MM.1S (cell line): Measurements from ENCODE around the gene BCL11B.

Experiments used
- DNase-seq: peaks from one replicate; pipeline ENCODE4 v3.0.0-alpha.2; 2015
- H2AFZ ChIP-seq: fragments of 300-600 bp; sonication (generic); 2 replicates; pipeline ENCODE4 v1.6.0; 2016; ENCODE audit warnings: antibody characterized with exemption, low read length
- H3F3A ChIP-seq: fragments of 300-600 bp; sonication (generic); 2 replicates; pipeline ENCODE4 v1.6.1; 2016; ENCODE audit warnings: mild to moderate bottlenecking, antibody characterized with exemption, low read length, moderate library complexity, mixed read lengths; ENCODE audit not compliant: insufficient read depth
- H3K27ac ChIP-seq: fragments of 300-600 bp; sonication (generic); 2 replicates; pipeline ENCODE4 v1.5.1; 2016; ENCODE audit warnings: mild to moderate bottlenecking, low read length
- H3K27me3 ChIP-seq: fragments of 300-600 bp; sonication (generic); replicated peaks from 2 replicates; pipeline ENCODE4 v1.6.0; 2016; ENCODE audit warnings: low read length; ENCODE audit not compliant: insufficient read depth
- H3K36me3 ChIP-seq: fragments of 300-600 bp; sonication (generic); replicated peaks from 2 replicates; pipeline ENCODE4 v1.6.1; 2016; ENCODE audit warnings: mild to moderate bottlenecking, low read length, mixed read lengths; ENCODE audit not compliant: insufficient read depth
- H3K4me1 ChIP-seq: fragments of 300-600 bp; sonication (generic); 2 replicates; pipeline ENCODE4 v1.6.1; 2016; ENCODE audit warnings: low read length, mixed read lengths
- H3K4me2 ChIP-seq: fragments of 300-600 bp; sonication (generic); 2 replicates; pipeline ENCODE4 v1.6.0; 2016; ENCODE audit warnings: low read depth, low read length
- H3K4me3 ChIP-seq: fragments of 300-600 bp; sonication (generic); 2 replicates; pipeline ENCODE4 v1.5.1; 2016; ENCODE audit warnings: low read length, mixed read lengths
- H3K79me2 ChIP-seq: fragments of 300-600 bp; sonication (generic); 2 replicates; pipeline ENCODE4 v1.6.1; 2016; ENCODE audit warnings: mixed run types, low read length, mixed read lengths
- H3K9ac ChIP-seq: fragments of 300-600 bp; sonication (generic); 2 replicates; pipeline ENCODE4 v1.6.1; 2016; ENCODE audit warnings: low read length, mixed read lengths
- H3K9me2 ChIP-seq: fragments of 300-600 bp; sonication (generic); replicated peaks from 2 replicates; pipeline ENCODE4 v1.6.1; 2016; ENCODE audit warnings: mild to moderate bottlenecking, low read length, mixed read lengths; ENCODE audit not compliant: insufficient read depth
- H3K9me3 ChIP-seq: fragments of 300-600 bp; sonication (generic); replicated peaks from 2 replicates; pipeline ENCODE4 v1.6.1; 2016; ENCODE audit warnings: mild to moderate bottlenecking, low read length, mixed read lengths; ENCODE audit not compliant: insufficient read depth
- H4K20me1 ChIP-seq: fragments of 300-600 bp; sonication (generic); 2 replicates; pipeline ENCODE4 v1.6.1; 2016; ENCODE audit warnings: mild to moderate bottlenecking, low read length, moderate library complexity, mixed read lengths; ENCODE audit not compliant: insufficient read depth
- EZH2 ChIP-seq: fragments of 300-600 bp; sonication (generic); optimal IDR thresholded peaks from 2 replicates; pipeline ENCODE3; 2017; ENCODE audit warnings: low read depth, mild to moderate bottlenecking, antibody characterized with exemption, low read length, mixed read lengths
- EZH2phosphoT487 ChIP-seq: fragments of 300-600 bp; sonication (generic); IDR thresholded peaks from 2 replicates; pipeline ENCODE4 v1.6.1; 2018; ENCODE audit warnings: antibody characterized with exemption, low read length
- TF ChIP-seq, protein P1 (sequence below): fragments of 300-600 bp; sonication (generic); IDR thresholded peaks from 2 replicates; pipeline ENCODE4 v1.5.1; 2016; ENCODE audit warnings: antibody characterized with exemption, low read length, mixed read lengths

The BCL11B gene

GRCh38 chr14:99242816-99243721 is 28.9 kb downstream of the BCL11B start:
- H3F3A ChIP-seq = no peaks in the 10 kb centered on the region
- H3K79me2 ChIP-seq = no peaks in the 10 kb centered on the region
- no peaks in the 10 kb centered on the region for H3K9me2 ChIP-seq
- DNase-seq = no peak
- no peak overlapping the region for H3K4me2 ChIP-seq
- H3K4me1 ChIP-seq = no peaks in the 10 kb centered on the region
- no peak overlapping the region for H2AFZ ChIP-seq
- H3K27ac ChIP-seq = no peak overlapping the region
- H3K36me3 ChIP-seq = no peaks in the 10 kb centered on the region
- H3K27me3 ChIP-seq = no peaks in the 10 kb centered on the region
- H4K20me1 ChIP-seq = no peaks in the 10 kb centered on the region
- TF ChIP-seq, protein P1, sequence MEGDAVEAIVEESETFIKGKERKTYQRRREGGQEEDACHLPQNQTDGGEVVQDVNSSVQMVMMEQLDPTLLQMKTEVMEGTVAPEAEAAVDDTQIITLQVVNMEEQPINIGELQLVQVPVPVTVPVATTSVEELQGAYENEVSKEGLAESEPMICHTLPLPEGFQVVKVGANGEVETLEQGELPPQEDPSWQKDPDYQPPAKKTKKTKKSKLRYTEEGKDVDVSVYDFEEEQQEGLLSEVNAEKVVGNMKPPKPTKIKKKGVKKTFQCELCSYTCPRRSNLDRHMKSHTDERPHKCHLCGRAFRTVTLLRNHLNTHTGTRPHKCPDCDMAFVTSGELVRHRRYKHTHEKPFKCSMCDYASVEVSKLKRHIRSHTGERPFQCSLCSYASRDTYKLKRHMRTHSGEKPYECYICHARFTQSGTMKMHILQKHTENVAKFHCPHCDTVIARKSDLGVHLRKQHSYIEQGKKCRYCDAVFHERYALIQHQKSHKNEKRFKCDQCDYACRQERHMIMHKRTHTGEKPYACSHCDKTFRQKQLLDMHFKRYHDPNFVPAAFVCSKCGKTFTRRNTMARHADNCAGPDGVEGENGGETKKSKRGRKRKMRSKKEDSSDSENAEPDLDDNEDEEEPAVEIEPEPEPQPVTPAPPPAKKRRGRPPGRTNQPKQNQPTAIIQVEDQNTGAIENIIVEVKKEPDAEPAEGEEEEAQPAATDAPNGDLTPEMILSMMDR = no peak
- no peak for TF ChIP-seq EZH2phosphoT487
- TF ChIP-seq EZH2 = no peak
- no peak overlapping the region for H3K4me3 ChIP-seq
- H3K9me3 ChIP-seq = no peaks in the 10 kb centered on the region
- no peak overlapping the region for H3K9ac ChIP-seq

- Histone ChIP-seq H3K4me1 (no peaks in the 10 kb centered on the region), H4K20me1 (no peaks in the 10 kb centered on the region), H2AFZ (no peak overlapping the region), H3K36me3 (no peaks in the 10 kb centered on the region), H3K79me2 (no peaks in the 10 kb centered on the region), H3K27me3 (no peaks in the 10 kb centered on the region), H3K9me2 (no peaks in the 10 kb centered on the region), H3F3A (no peaks in the 10 kb centered on the region), H3K9ac (no peak overlapping the region), H3K27ac (no peak overlapping the region), H3K4me2 (no peak overlapping the region), H3K9me3 (no peaks in the 10 kb centered on the region), H3K4me3 (no peak overlapping the region)
- DNase-seq = no peak
- TF ChIP-seq EZH2 = no peak
- TF ChIP-seq, protein P1 = no peak
- no peak for TF ChIP-seq EZH2phosphoT487
Measured at GRCh38 chr14:99242238-99242637, 29.8 kb downstream of the BCL11B start.

GRCh38 chr14:99241325-99242010 is 30.5 kb downstream of the BCL11B start:
- Histone ChIP-seq H3K4me3 (no peak overlapping the region), H3F3A (no peaks in the 10 kb centered on the region), H3K79me2 (no peaks in the 10 kb centered on the region), H4K20me1 (no peaks in the 10 kb centered on the region), H3K4me2 (no peak overlapping the region), H3K9ac (no peak overlapping the region), H3K36me3 (no peaks in the 10 kb centered on the region), H3K9me2 (no peaks in the 10 kb centered on the region), H3K4me1 (no peaks in the 10 kb centered on the region), H3K9me3 (no peaks in the 10 kb centered on the region), H2AFZ (no peak overlapping the region), H3K27ac (no peak overlapping the region), H3K27me3 (no peaks in the 10 kb centered on the region)
- no peak for DNase-seq
- TF ChIP-seq, protein P1 = no peak
- TF ChIP-seq EZH2 (no peak), EZH2phosphoT487 (no peak)
